Measurements from ENCODE around the gene PARD3B. TPM values are rescaled to one million over a fixed set of nuclear protein-coding genes. Genes with fewer than 3 reads are reported as not detected.

The PARD3B gene
- total RNA-seq, 4 donors from 2014 or later: 6.5 to 17.3 (median 12.7) TPM

DNA sequence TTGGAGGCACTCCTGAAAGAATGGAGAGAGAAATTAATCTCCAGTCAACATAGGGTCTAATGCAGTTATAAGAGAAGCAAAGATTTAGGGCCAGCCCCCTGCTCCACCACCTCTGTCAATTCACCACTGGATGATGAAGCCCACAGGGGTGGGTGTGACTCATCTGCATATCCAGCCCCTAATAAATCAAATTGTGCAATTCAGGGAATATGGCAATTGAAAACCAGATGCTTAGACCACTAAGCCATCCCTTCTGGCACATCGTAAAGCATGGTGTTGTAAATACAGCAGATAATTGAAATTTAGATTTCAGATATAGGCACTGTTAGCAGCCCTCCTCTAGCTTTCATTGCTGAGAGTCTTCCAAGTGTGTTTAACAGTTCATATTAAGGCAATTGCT is 541.4 kb downstream of the PARD3B start:
- TF ChIP-seq, protein P1, sequence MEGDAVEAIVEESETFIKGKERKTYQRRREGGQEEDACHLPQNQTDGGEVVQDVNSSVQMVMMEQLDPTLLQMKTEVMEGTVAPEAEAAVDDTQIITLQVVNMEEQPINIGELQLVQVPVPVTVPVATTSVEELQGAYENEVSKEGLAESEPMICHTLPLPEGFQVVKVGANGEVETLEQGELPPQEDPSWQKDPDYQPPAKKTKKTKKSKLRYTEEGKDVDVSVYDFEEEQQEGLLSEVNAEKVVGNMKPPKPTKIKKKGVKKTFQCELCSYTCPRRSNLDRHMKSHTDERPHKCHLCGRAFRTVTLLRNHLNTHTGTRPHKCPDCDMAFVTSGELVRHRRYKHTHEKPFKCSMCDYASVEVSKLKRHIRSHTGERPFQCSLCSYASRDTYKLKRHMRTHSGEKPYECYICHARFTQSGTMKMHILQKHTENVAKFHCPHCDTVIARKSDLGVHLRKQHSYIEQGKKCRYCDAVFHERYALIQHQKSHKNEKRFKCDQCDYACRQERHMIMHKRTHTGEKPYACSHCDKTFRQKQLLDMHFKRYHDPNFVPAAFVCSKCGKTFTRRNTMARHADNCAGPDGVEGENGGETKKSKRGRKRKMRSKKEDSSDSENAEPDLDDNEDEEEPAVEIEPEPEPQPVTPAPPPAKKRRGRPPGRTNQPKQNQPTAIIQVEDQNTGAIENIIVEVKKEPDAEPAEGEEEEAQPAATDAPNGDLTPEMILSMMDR (IDR thresholded peaks at IDR 0.05): no peak
- no peak for TF ChIP-seq POLR2A (IDR thresholded peaks at IDR 0.05)
- WGBS, 2 donors: 77 to 78% methylated on average over 1 of the region's 1 CpG
- intact Hi-C loops (cut with DNase I; ENCODE audit: low total_unique reads): no loop called here
- H3K4me3 ChIP-seq (ENCODE audit: low read depth, poor library complexity, severe bottlenecking): no peak overlapping the region
- no peak for DNase-seq (ENCODE audit: low spot score in 2 of 2)

DNA sequence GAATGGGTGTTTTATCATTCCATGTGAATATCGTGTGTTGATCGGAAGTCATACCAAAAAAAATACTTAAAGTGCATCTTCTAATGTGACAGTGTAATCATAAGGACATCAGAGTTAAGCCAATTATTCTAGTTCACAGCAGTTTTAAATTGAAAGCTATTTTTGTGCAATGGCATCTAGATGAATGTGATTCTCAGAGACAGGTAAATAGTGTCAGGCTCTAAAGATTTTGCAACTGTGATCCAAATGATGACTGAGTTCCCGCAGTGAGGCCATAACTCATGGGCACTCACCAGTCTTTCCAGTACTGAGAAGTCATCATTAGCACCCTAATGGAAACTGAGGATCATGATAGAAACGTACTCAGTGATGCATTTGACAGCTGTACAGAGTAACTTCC is 542.6 kb downstream of the PARD3B start:
- no peak for TF ChIP-seq POLR2A (IDR thresholded peaks at IDR 0.05)
- TF ChIP-seq, protein P1 (IDR thresholded peaks at IDR 0.05): no peak
- intact Hi-C loops (cut with DNase I; ENCODE audit: low total_unique reads): no loop called here
- no peak overlapping the region for H3K4me3 ChIP-seq (ENCODE audit: low read depth, poor library complexity, severe bottlenecking)
- DNase-seq (ENCODE audit: low spot score in 2 of 2): no peak
- 93 to 96% methylated on average over 4 of the region's 4 CpGs for WGBS, 2 donors

DNA sequence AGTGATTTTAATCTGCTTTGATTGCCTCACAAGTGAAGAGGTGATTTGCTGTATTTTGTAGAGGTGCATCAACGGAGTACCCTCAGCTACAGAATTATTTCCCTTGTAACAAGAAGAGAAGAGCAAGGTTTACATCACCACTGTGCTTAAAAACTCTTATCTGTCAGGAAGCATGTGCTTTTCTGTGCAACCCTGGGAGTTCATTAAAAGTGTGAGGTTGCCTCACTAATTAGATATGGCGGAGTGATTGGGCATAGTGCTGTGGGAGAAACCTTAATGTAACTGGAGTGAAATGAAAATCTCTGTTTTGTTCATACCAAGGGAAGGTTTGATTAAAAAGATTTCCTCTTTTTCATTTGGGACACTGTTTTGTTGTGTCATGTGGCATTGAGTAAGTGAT is 544.7 kb downstream of the PARD3B start:
- 92 to 93% methylated on average over 2 of the region's 2 CpGs for WGBS, 2 donors
- no peak for DNase-seq (ENCODE audit: low spot score in 2 of 2)
- intact Hi-C loops (cut with DNase I; ENCODE audit: low total_unique reads): no loop called here
- TF ChIP-seq POLR2A (IDR thresholded peaks at IDR 0.05): no peak
- TF ChIP-seq, protein P1 (IDR thresholded peaks at IDR 0.05): no peak
- H3K4me3 ChIP-seq (ENCODE audit: low read depth, poor library complexity, severe bottlenecking): no peak overlapping the region

DNA sequence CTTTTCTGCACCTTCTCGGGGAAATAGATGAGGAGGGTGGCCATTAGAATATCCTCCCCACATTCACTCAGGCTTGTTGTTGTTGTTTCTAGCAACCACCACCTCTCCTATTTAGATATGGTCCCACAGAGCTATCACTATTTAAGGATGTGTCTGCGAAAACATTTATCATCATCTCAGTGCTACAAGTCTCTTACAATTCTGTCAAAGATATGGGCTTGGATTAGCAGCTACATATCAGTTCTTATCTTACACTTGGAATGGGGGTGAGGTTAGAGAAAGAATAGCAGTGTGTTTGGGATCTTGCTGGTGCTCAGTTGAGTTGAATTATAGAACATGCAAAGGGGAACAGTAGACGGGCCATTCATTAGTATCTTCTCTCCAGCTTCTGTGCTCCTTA is 546.1 kb downstream of the PARD3B start:
- intact Hi-C loops (cut with DNase I; ENCODE audit: low total_unique reads): no loop called here
- no peak overlapping the region for H3K4me3 ChIP-seq (ENCODE audit: low read depth, poor library complexity, severe bottlenecking)
- DNase-seq (ENCODE audit: low spot score in 2 of 2): no peak
- 92 to 93% methylated on average over 3 of the region's 3 CpGs for WGBS, 2 donors
- TF ChIP-seq, protein P1 (IDR thresholded peaks at IDR 0.05): no peak
- TF ChIP-seq POLR2A (IDR thresholded peaks at IDR 0.05): no peak

DNA sequence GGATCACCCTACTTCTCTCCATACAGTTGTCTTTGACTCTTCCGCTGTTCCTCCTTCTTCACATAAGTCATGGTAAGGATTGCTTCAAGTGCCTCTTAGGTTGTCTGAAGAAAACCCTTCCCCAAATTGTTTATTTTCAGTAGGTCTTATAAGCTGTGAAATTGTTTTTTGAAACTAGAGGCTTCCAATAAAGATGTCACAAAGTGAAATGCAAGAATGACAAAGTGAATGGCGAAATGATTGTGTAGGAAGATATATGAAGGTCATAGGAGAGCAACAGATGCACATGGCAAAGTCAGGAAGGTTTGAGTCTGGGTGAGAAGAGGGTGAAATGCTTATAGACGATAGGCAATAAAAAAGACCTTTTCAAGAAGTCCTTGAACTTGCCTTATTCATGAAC is 548.8 kb downstream of the PARD3B start:
- TF ChIP-seq, protein P1 (IDR thresholded peaks at IDR 0.05): no peak
- no peak for TF ChIP-seq POLR2A (IDR thresholded peaks at IDR 0.05)
- WGBS, 2 donors: 94 to 98% methylated on average over 3 of the region's 3 CpGs
- intact Hi-C loops (cut with DNase I; ENCODE audit: low total_unique reads): no loop called here
- no peak overlapping the region for H3K4me3 ChIP-seq (ENCODE audit: low read depth, poor library complexity, severe bottlenecking)
- no peak for DNase-seq (ENCODE audit: low spot score in 2 of 2)

DNA sequence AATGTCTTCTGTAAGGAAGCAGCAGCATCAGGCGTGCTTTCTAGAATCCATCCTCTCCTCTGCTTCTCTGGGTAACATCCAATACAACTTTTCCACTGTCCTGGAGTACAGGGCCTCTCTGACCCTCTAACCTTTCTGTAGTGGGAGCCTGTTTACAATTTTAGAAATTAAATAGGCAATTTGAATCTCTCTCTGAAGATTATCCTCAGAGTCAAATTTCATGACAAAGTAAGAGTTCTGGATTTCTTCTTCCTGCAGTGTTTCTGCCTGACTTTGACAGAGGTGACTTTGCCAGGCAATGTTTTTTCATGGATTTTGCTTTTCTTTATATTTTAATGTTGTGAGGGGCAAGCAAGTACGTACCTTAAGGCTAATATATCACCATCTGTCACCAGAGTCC is 558.4 kb downstream of the PARD3B start:
- WGBS, 2 donors: 95 to 96% methylated on average over 2 of the region's 2 CpGs

More for the DNA sequence above, 558.4 kb downstream of the PARD3B start:
- DNase-seq (ENCODE audit: low spot score in 2 of 2): no peak
- no peak overlapping the region for H3K4me3 ChIP-seq (ENCODE audit: low read depth, poor library complexity, severe bottlenecking)
- TF ChIP-seq POLR2A (IDR thresholded peaks at IDR 0.05): no peak
- TF ChIP-seq, protein P1 (IDR thresholded peaks at IDR 0.05): no peak
- intact Hi-C loops (cut with DNase I; ENCODE audit: low total_unique reads): no loop called here

All from lower leg skin (tissue), 4 donors.